Measurements from ENCODE around the gene MBP. TPM values are rescaled to one million over a fixed set of nuclear protein-coding genes. Genes with fewer than 3 reads are reported as not detected.

The MBP gene
- total and polyA plus RNA-seq, 2 donors from 2014 or later = 15.1 to 61.2 TPM

GRCh38 chr18:76982038-76982437, 150.5 kb downstream of the MBP start:
- H3K4me3 ChIP-seq (ENCODE audit: low read length in 3 of 3) = no peak overlapping the region
- no peak overlapping the region for H3K27ac ChIP-seq (ENCODE audit: low read depth in 2 of 2, low read length in 2 of 2)
- H3K4me1 ChIP-seq (ENCODE audit: control insufficient read depth in 2 of 3, insufficient read depth in 2 of 3, low read depth in 1 of 3, low read length in 3 of 3) = peaks cover 4 to 9% (median 4%) of the 10 kb centered on the region in 3 donors
- no peak overlapping the region for H3K9ac ChIP-seq (ENCODE audit: low read length in 3 of 3)
- intact Hi-C loops (cut with DNase I) = no loop called here
- DNase-seq = peak in 1 of 5 donors; percentile 19
- no peaks in the 10 kb centered on the region for H3K36me3 ChIP-seq (ENCODE audit: control insufficient read depth in 2 of 3, insufficient read depth in 3 of 3, low read length in 3 of 3)
- TF ChIP-seq, protein P1, sequence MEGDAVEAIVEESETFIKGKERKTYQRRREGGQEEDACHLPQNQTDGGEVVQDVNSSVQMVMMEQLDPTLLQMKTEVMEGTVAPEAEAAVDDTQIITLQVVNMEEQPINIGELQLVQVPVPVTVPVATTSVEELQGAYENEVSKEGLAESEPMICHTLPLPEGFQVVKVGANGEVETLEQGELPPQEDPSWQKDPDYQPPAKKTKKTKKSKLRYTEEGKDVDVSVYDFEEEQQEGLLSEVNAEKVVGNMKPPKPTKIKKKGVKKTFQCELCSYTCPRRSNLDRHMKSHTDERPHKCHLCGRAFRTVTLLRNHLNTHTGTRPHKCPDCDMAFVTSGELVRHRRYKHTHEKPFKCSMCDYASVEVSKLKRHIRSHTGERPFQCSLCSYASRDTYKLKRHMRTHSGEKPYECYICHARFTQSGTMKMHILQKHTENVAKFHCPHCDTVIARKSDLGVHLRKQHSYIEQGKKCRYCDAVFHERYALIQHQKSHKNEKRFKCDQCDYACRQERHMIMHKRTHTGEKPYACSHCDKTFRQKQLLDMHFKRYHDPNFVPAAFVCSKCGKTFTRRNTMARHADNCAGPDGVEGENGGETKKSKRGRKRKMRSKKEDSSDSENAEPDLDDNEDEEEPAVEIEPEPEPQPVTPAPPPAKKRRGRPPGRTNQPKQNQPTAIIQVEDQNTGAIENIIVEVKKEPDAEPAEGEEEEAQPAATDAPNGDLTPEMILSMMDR (IDR thresholded peaks at IDR 0.05; ENCODE audit: borderline replicate concordance, extremely low read depth, insufficient read depth) = no peak
- H3K27me3 ChIP-seq (ENCODE audit: control insufficient read depth, insufficient read depth, low read length) = no peaks in the 10 kb centered on the region
- H3K9me3 ChIP-seq (ENCODE audit: control insufficient read depth in 2 of 3, insufficient read depth in 1 of 3, low read length in 3 of 3) = no peaks in the 10 kb centered on the region
- no peak for FAIRE-seq

DNA sequence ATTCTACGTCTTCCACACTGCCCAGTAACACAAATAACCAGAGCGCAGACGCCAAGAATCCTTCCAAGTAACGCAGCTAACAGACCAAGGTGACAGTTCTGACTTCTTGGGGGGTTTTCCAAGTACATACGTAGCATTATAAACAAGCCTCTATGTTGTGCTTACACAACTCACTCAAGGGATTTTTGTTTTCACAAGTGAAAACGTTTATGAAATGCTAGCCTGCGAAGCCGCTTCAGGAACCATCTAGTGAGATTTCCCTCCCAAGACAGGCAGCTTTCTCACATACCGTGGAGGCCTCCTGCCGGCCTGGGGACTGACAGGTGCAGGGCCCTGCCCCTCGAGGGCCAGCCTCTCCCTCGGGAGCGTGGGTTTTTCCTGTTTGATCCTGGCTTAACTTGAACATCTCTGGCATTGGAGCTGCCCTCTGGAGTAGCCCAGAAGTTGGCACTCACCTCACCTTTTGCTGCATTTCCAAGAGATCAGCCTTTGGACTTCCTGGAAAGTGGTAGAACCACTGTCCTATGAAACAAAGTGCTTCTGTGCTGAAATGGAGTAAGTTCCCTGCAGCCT, 151.1 kb downstream of the MBP start:
- DNase-seq = peak in 2 of 5 donors; percentile 9 to 34
- Histone ChIP-seq H3K27me3 (ENCODE audit: control insufficient read depth, insufficient read depth, low read length) (no peaks in the 10 kb centered on the region), H3K36me3 (ENCODE audit: control insufficient read depth in 2 of 3, insufficient read depth in 3 of 3, low read length in 3 of 3) (no peaks in the 10 kb centered on the region), H3K4me1 (ENCODE audit: control insufficient read depth in 2 of 3, insufficient read depth in 2 of 3, low read depth in 1 of 3, low read length in 3 of 3) (peaks cover 4 to 9% (median 4%) of the 10 kb centered on the region in 3 donors), H3K27ac (ENCODE audit: low read depth in 2 of 2, low read length in 2 of 2) (no peak overlapping the region), H3K9ac (ENCODE audit: low read length in 3 of 3) (no peak overlapping the region), H3K4me3 (ENCODE audit: low read length in 3 of 3) (no peak overlapping the region), H3K9me3 (ENCODE audit: control insufficient read depth in 2 of 3, insufficient read depth in 1 of 3, low read length in 3 of 3) (no peaks in the 10 kb centered on the region)
- FAIRE-seq = no peak
- TF ChIP-seq, protein P1 (IDR thresholded peaks at IDR 0.05; ENCODE audit: borderline replicate concordance, extremely low read depth, insufficient read depth) = no peak
- intact Hi-C loops (cut with DNase I) = no loop called here

DNA sequence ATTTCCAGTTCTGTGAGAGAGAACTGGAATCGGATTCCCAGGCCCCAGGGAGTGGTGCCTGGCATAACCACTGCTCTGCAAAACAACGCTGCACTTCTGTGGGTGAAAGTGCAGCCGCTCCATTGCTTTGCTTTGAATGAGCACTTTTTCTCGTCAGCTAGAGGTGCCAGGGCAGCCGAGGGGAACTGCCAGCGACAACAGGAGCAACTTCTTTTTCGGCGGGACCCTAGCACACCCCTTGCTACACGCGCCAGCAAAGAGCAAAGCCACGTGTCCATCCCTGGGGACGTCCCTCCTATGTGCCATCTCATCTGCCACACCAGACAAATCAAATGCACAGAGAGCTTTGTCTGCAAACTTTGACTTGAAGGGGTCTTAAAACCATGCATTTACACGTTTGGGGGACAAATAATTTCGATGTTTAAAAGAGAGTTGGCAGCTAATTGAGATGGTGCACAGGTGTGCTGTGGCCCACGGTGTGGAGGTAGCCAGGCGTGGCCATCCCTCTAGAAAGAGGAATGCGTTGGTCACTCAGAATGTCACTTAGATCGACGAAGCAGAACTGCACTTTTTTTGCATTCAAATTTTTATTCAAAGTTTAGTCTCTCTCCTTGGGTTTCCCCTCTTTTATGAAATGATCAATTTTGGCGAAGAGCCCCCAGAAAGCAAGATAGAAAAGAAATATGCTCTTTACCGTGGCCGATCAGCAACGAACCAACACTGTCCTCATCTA, 151.8 kb downstream of the MBP start:
- Histone ChIP-seq H3K36me3 (ENCODE audit: control insufficient read depth in 2 of 3, insufficient read depth in 3 of 3, low read length in 3 of 3) (no peaks in the 10 kb centered on the region), H3K4me1 (ENCODE audit: control insufficient read depth in 2 of 3, insufficient read depth in 2 of 3, low read depth in 1 of 3, low read length in 3 of 3) (peaks cover 4 to 9% (median 4%) of the 10 kb centered on the region in 3 donors), H3K27ac (ENCODE audit: low read depth in 2 of 2, low read length in 2 of 2) (no peak overlapping the region), H3K27me3 (ENCODE audit: control insufficient read depth, insufficient read depth, low read length) (no peaks in the 10 kb centered on the region), H3K4me3 (ENCODE audit: low read length in 3 of 3) (no peak overlapping the region), H3K9me3 (ENCODE audit: control insufficient read depth in 2 of 3, insufficient read depth in 1 of 3, low read length in 3 of 3) (no peaks in the 10 kb centered on the region), H3K9ac (ENCODE audit: low read length in 3 of 3) (no peak overlapping the region)
- DNase-seq (peak in 2 of 5 donors; percentile 14 to 25), FAIRE-seq (no peak)
- TF ChIP-seq, protein P1 (IDR thresholded peaks at IDR 0.05; ENCODE audit: borderline replicate concordance, extremely low read depth, insufficient read depth) = no peak
- intact Hi-C loops (cut with DNase I) = no loop called here
